Measurements from ENCODE around the gene U2AF1L4. TPM values are rescaled to one million over a fixed set of nuclear protein-coding genes. Genes with fewer than 3 reads are reported as not detected.

The U2AF1L4 gene
- polyA plus RNA-seq, 3 donors: 6.2 to 140 (median 8.7) TPM

DNA sequence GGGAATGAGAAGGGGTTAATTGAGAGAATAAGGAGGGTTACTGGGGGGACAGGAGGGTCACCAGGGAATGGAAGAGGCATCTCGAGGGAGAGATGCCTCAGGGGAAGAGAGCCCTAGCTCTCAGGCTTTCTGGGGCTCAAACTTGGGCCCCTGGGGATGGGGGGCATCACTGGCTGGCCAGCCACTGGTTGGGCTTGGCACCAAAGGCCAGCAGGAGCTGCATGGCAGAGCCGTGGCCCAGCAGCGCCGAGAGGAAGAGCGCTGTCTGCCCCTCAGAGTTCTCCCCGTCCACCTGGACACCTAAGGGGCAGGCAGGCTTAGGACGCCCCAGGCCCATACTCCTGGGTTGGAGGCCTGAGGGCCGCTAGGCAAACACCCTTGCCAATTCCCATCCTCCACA is 47.7 kb upstream of the U2AF1L4 start:
- Histone ChIP-seq H3K9ac (ENCODE audit: insufficient read depth, low read length, poor library complexity, severe bottlenecking) (no peak overlapping the region), H3K4me1 (ENCODE audit: control insufficient read depth in 1 of 2, insufficient read depth in 2 of 2, low read length in 2 of 2) (no peaks in the 10 kb centered on the region), H3K4me2 (replicated peaks; ENCODE audit: extremely low read depth, low read length, poor library complexity, severe bottlenecking) (no peak overlapping the region), H4K20me1 (ENCODE audit: insufficient read depth, low read length) (no peaks in the 10 kb centered on the region), H3K79me2 (ENCODE audit: insufficient read depth, low read length) (no peaks in the 10 kb centered on the region), H3K27me3 (ENCODE audit: control insufficient read depth in 2 of 2, insufficient read depth in 2 of 2, low read length in 2 of 2) (peaks cover 2 to 17% of the 10 kb centered on the region in 2 donors), H3K9me3 (replicated peaks in 1 of 2; ENCODE audit: control insufficient read depth in 1 of 2, insufficient read depth in 1 of 2, low read length in 2 of 2) (no peaks in the 10 kb centered on the region), H3K36me3 (replicated peaks in 1 of 2; ENCODE audit: control insufficient read depth in 1 of 2, insufficient read depth in 2 of 2, low read length in 2 of 2) (no peaks in the 10 kb centered on the region), H3K4me3 (replicated peaks in 1 of 3; ENCODE audit: low read depth in 2 of 3, low read length in 3 of 3) (no peak overlapping the region), H3K27ac (ENCODE audit: low read depth in 1 of 2, low read length in 2 of 2) (no peak overlapping the region), H2AFZ (ENCODE audit: insufficient read depth, low read depth, low read length, poor library complexity, severe bottlenecking) (no peak overlapping the region)
- peaks cover 4% of the 10 kb centered on the region for H3K4me1 Mint-ChIP-seq
- peaks cover 0 to under 1% of the 10 kb centered on the region in 2 donors for H3K36me3 Mint-ChIP-seq
- peak overlapping the region in 1 of 7 donors; percentile 26 for H3K27ac Mint-ChIP-seq
- H3K27me3 Mint-ChIP-seq (ENCODE audit: low read depth in 3 of 3): peaks cover 28 to 36% (median 28%) of the 10 kb centered on the region in 3 donors
- TF ChIP-seq, protein P1, sequence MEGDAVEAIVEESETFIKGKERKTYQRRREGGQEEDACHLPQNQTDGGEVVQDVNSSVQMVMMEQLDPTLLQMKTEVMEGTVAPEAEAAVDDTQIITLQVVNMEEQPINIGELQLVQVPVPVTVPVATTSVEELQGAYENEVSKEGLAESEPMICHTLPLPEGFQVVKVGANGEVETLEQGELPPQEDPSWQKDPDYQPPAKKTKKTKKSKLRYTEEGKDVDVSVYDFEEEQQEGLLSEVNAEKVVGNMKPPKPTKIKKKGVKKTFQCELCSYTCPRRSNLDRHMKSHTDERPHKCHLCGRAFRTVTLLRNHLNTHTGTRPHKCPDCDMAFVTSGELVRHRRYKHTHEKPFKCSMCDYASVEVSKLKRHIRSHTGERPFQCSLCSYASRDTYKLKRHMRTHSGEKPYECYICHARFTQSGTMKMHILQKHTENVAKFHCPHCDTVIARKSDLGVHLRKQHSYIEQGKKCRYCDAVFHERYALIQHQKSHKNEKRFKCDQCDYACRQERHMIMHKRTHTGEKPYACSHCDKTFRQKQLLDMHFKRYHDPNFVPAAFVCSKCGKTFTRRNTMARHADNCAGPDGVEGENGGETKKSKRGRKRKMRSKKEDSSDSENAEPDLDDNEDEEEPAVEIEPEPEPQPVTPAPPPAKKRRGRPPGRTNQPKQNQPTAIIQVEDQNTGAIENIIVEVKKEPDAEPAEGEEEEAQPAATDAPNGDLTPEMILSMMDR (IDR thresholded peaks at IDR 0.05): no peak
- DNase-seq: no peak
- no peak overlapping the region for H3K4me3 Mint-ChIP-seq
- 89% methylated on average over 8 of the region's 8 CpGs for WGBS (ENCODE audit: insufficient coverage)
- peaks cover 0 to 6% (median 0%) of the 10 kb centered on the region in 7 donors for H3K9me3 Mint-ChIP-seq
- intact Hi-C loops (cut with micrococcal nuclease): no loop called here

DNA sequence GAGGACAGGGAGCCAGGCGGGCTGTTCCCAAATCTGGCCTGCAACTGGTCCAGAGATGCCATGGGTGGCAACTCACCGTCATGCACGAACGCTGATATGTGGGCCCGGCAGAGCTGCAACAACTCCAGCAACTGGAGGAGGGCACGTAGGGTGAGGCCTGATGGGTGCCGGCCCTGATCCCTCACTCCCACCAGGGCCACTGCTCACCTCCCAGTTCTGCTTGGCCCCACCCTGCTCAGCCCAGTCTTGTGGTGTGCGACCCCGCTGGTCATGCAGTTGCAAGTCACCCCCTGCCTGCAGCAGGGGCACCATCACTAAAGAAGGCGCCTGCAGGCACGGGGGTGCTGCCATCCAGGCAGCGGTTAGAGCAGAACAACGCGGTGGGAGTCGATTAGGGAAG is 47.1 kb upstream of the U2AF1L4 start:
- H4K20me1 ChIP-seq (ENCODE audit: insufficient read depth, low read length): no peaks in the 10 kb centered on the region
- no peak overlapping the region for H2AFZ ChIP-seq (ENCODE audit: insufficient read depth, low read depth, low read length, poor library complexity, severe bottlenecking)
- Mint-ChIP-seq H3K36me3 (peaks cover 0 to 4% of the 10 kb centered on the region in 2 donors), H3K27ac (peak overlapping the region in 1 of 7 donors; percentile 23), H3K27me3 (ENCODE audit: low read depth in 3 of 3) (peaks cover 22 to 30% (median 24%) of the 10 kb centered on the region in 3 donors), H3K9me3 (peaks cover 0 to 6% (median 0%) of the 10 kb centered on the region in 7 donors), H3K4me3 (no peak overlapping the region), H3K4me1 (peaks cover 2% of the 10 kb centered on the region)
- no peak for DNase-seq
- TF ChIP-seq, protein P1 (IDR thresholded peaks at IDR 0.05): no peak
- H3K9me3 ChIP-seq (replicated peaks in 1 of 2; ENCODE audit: control insufficient read depth in 1 of 2, insufficient read depth in 1 of 2, low read length in 2 of 2): no peaks in the 10 kb centered on the region
- peaks cover 0 to 5% of the 10 kb centered on the region in 2 donors for H3K36me3 ChIP-seq (replicated peaks in 1 of 2; ENCODE audit: control insufficient read depth in 1 of 2, insufficient read depth in 2 of 2, low read length in 2 of 2)
- no peak overlapping the region for H3K4me3 ChIP-seq (replicated peaks in 1 of 3; ENCODE audit: low read depth in 2 of 3, low read length in 3 of 3)
- no peak overlapping the region for H3K27ac ChIP-seq (ENCODE audit: low read depth in 1 of 2, low read length in 2 of 2)
- peaks cover 2 to 11% of the 10 kb centered on the region in 2 donors for H3K27me3 ChIP-seq (ENCODE audit: control insufficient read depth in 2 of 2, insufficient read depth in 2 of 2, low read length in 2 of 2)
- intact Hi-C loops (cut with micrococcal nuclease): no loop called here
- H3K79me2 ChIP-seq (ENCODE audit: insufficient read depth, low read length): no peaks in the 10 kb centered on the region
- WGBS (ENCODE audit: insufficient coverage): 90% methylated on average over 15 of the region's 15 CpGs
- no peaks in the 10 kb centered on the region for H3K4me1 ChIP-seq (ENCODE audit: control insufficient read depth in 1 of 2, insufficient read depth in 2 of 2, low read length in 2 of 2)
- no peak overlapping the region for H3K9ac ChIP-seq (ENCODE audit: insufficient read depth, low read length, poor library complexity, severe bottlenecking)
- H3K4me2 ChIP-seq (replicated peaks; ENCODE audit: extremely low read depth, low read length, poor library complexity, severe bottlenecking): no peak overlapping the region

All from CD14-positive monocyte (primary cell).